WTC11 (cell line): ENCODE results near the gene ABCA3. TPM values are rescaled to one million over a fixed set of nuclear protein-coding genes. Genes with fewer than 3 reads are reported as not detected.

Experiments
- ATAC-seq: fragments of 200-7000 bp; cut with Tn5 transposase; 2 replicates; pipeline ENCODE4 v1.10.0; 2021; ENCODE audit warnings: mild to moderate bottlenecking, moderate library complexity
- CTCF ChIA-PET: fragments of 300-600 bp; sonication (Branson Sonifier 250); formaldehyde crosslinking; loops from one replicate; lab custom pipeline; 2021; ENCODE audit warnings: antibody characterized with exemption; lab: Charles Lee
- POLR2A ChIA-PET: fragments of 350-600 bp; sonication (Branson Sonifier 250); formaldehyde crosslinking; loops from one replicate; lab custom pipeline; 2021; ENCODE audit warnings: antibody characterized with exemption; lab: Charles Lee
- DNase-seq: peaks from one replicate; pipeline ENCODE4 v3.0.0; 2021; ENCODE audit warnings: low spot score
- H3K27ac Mint-ChIP-seq: 2 replicates; pipeline ENCODE4 v1.8.0; 2021; ENCODE audit warnings: mixed read lengths
- H3K27me3 Mint-ChIP-seq: 2 replicates; pipeline ENCODE4 v1.8.0; 2021; ENCODE audit warnings: low read depth, mild to moderate bottlenecking, moderate library complexity, mixed read lengths
- H3K36me3 Mint-ChIP-seq: 2 replicates; pipeline ENCODE4 v1.8.0; 2021; ENCODE audit warnings: mixed read lengths
- H3K4me1 Mint-ChIP-seq: 2 replicates; pipeline ENCODE4 v1.8.0; 2022; ENCODE audit warnings: mixed read lengths
- H3K4me3 Mint-ChIP-seq: 2 replicates; pipeline ENCODE4 v1.8.0; 2021; ENCODE audit warnings: mild to moderate bottlenecking, moderate library complexity, mixed read lengths
- H3K9me3 Mint-ChIP-seq: 2 replicates; pipeline ENCODE4 v1.8.0; 2021; ENCODE audit warnings: mixed read lengths
- CREB1 ChIP-seq: sonication (generic); formaldehyde crosslinking; IDR thresholded peaks from 2 replicates; pipeline ENCODE4 v1.8.0; 2023; ENCODE audit warnings: mild to moderate bottlenecking, missing genetic modification reagents
- E2F5 ChIP-seq: sonication (generic); formaldehyde crosslinking; IDR thresholded peaks from 2 replicates; pipeline ENCODE4 v1.8.1; 2022; ENCODE audit warnings: mild to moderate bottlenecking, moderate library complexity, missing genetic modification reagents
- EMX1 ChIP-seq: fragments of 250-450 bp; sonication (Bioruptor Pico); IDR thresholded peaks from 2 replicates; pipeline ENCODE4 v1.8.0; 2021; ENCODE audit warnings: mild to moderate bottlenecking
- ERG ChIP-seq: fragments of 250-450 bp; sonication (Bioruptor Pico); IDR thresholded peaks from 2 replicates; pipeline ENCODE4 v1.8.0; 2021; ENCODE audit warnings: mild to moderate bottlenecking
- FOXJ3 ChIP-seq: sonication (generic); formaldehyde crosslinking; IDR thresholded peaks from 2 replicates; pipeline ENCODE4 v1.9.0; 2021; ENCODE audit warnings: missing genetic modification reagents, mild to moderate bottlenecking, borderline replicate concordance
- GABPB1 ChIP-seq: sonication (generic); formaldehyde crosslinking; IDR thresholded peaks from 2 replicates; pipeline ENCODE4 v1.8.1; 2023; ENCODE audit warnings: mild to moderate bottlenecking, missing genetic modification reagents
- NFATC4 ChIP-seq: fragments of 250-450 bp; sonication (Bioruptor Pico); IDR thresholded peaks from 2 replicates; pipeline ENCODE4 v1.9.0; 2021; ENCODE audit warnings: mild to moderate bottlenecking
- NR3C1 ChIP-seq: sonication (generic); formaldehyde crosslinking; conservative IDR thresholded peaks from 2 replicates; pipeline ENCODE4 v1.8.1; 2023; ENCODE audit warnings: low read depth, mild to moderate bottlenecking, missing genetic modification reagents
- total RNA-seq: library from RNA; stranded (reverse); gene quantifications from 3 replicates; pipeline ENCODE4 v1.2.3, GENCODE V29; 2021
- TF ChIP-seq, protein P1 (sequence below): sonication (generic); formaldehyde crosslinking; IDR thresholded peaks from 2 replicates; pipeline ENCODE4 v1.8.0; 2022; ENCODE audit warnings: mild to moderate bottlenecking, missing genetic modification reagents
- TF ChIP-seq, protein P2 (sequence below): sonication (generic); formaldehyde crosslinking; IDR thresholded peaks from 2 replicates; pipeline ENCODE4 v1.8.0; 2022; ENCODE audit warnings: mild to moderate bottlenecking, missing genetic modification reagents
- TF ChIP-seq, protein P3 (sequence below): sonication (generic); formaldehyde crosslinking; conservative IDR thresholded peaks from 2 replicates; pipeline ENCODE4 v1.8.1; 2023; ENCODE audit warnings: mild to moderate bottlenecking, low read depth, missing genetic modification reagents, moderate library complexity
- TF ChIP-seq, protein P4 (sequence below): sonication (generic); formaldehyde crosslinking; IDR thresholded peaks from 2 replicates; pipeline ENCODE4 v1.8.1; 2022; ENCODE audit warnings: mild to moderate bottlenecking, missing genetic modification reagents, moderate library complexity, borderline replicate concordance

The ABCA3 gene
- total RNA-seq, 1 experiment from 2014 or later, result 12.1 TPM

- no peaks in the 10 kb centered on the region for H3K36me3 Mint-ChIP-seq
- no peaks in the 10 kb centered on the region for H3K9me3 Mint-ChIP-seq
- TF ChIP-seq NFATC4 (CRISPR knock-in tag) (no peak), CREB1 (no peak), EMX1 (no peak)
- TF ChIP-seq, protein P1, sequence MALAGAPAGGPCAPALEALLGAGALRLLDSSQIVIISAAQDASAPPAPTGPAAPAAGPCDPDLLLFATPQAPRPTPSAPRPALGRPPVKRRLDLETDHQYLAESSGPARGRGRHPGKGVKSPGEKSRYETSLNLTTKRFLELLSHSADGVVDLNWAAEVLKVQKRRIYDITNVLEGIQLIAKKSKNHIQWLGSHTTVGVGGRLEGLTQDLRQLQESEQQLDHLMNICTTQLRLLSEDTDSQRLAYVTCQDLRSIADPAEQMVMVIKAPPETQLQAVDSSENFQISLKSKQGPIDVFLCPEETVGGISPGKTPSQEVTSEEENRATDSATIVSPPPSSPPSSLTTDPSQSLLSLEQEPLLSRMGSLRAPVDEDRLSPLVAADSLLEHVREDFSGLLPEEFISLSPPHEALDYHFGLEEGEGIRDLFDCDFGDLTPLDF (CRISPR knock-in tag), result no peak
- TF ChIP-seq, protein P2, sequence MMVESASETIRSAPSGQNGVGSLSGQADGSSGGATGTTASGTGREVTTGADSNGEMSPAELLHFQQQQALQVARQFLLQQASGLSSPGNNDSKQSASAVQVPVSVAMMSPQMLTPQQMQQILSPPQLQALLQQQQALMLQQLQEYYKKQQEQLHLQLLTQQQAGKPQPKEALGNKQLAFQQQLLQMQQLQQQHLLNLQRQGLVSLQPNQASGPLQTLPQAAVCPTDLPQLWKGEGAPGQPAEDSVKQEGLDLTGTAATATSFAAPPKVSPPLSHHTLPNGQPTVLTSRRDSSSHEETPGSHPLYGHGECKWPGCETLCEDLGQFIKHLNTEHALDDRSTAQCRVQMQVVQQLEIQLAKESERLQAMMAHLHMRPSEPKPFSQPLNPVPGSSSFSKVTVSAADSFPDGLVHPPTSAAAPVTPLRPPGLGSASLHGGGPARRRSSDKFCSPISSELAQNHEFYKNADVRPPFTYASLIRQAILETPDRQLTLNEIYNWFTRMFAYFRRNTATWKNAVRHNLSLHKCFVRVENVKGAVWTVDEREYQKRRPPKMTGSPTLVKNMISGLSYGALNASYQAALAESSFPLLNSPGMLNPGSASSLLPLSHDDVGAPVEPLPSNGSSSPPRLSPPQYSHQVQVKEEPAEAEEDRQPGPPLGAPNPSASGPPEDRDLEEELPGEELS (CRISPR knock-in tag), result no peak
- TF ChIP-seq, protein P3, sequence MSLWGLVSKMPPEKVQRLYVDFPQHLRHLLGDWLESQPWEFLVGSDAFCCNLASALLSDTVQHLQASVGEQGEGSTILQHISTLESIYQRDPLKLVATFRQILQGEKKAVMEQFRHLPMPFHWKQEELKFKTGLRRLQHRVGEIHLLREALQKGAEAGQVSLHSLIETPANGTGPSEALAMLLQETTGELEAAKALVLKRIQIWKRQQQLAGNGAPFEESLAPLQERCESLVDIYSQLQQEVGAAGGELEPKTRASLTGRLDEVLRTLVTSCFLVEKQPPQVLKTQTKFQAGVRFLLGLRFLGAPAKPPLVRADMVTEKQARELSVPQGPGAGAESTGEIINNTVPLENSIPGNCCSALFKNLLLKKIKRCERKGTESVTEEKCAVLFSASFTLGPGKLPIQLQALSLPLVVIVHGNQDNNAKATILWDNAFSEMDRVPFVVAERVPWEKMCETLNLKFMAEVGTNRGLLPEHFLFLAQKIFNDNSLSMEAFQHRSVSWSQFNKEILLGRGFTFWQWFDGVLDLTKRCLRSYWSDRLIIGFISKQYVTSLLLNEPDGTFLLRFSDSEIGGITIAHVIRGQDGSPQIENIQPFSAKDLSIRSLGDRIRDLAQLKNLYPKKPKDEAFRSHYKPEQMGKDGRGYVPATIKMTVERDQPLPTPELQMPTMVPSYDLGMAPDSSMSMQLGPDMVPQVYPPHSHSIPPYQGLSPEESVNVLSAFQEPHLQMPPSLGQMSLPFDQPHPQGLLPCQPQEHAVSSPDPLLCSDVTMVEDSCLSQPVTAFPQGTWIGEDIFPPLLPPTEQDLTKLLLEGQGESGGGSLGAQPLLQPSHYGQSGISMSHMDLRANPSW (CRISPR knock-in tag), result no peak
- no peak overlapping the region for H3K27ac Mint-ChIP-seq
- no peak overlapping the region for H3K4me3 Mint-ChIP-seq
- CTCF ChIA-PET, result interaction anchor here (1.9 kb wide), 1 partner anchor 203 kb away, joined by 19 read pairs; no protein-coding TSS in a partner anchor
- POLR2A ChIA-PET, result no interaction called here
- no peak for DNase-seq
- ATAC-seq, result no peak
- no peaks in the 10 kb centered on the region for H3K27me3 Mint-ChIP-seq
- no peaks in the 10 kb centered on the region for H3K4me1 Mint-ChIP-seq
Observed at GRCh38 chr16:2298621-2299020, 41.9 kb downstream of the ABCA3 start.

- H3K36me3 Mint-ChIP-seq, result no peaks in the 10 kb centered on the region
- no peak overlapping the region for H3K27ac Mint-ChIP-seq
- ChIA-PET POLR2A (no interaction called here), CTCF (interaction anchor here (0.7 to 2.0 kb wide), 8 partner anchors 8 to 204 kb away, joined by 3 to 19 read pairs (median 6); partner anchors contain the start of gene CCNF)
- no peaks in the 10 kb centered on the region for H3K4me1 Mint-ChIP-seq
- no peaks in the 10 kb centered on the region for H3K27me3 Mint-ChIP-seq
- TF ChIP-seq GABPB1 (CRISPR knock-in tag) (no peak), NR3C1 (no peak), E2F5 (CRISPR knock-in tag) (no peak), ERG (CRISPR knock-in tag) (no peak), EMX1 (no peak), FOXJ3 (no peak)
- TF ChIP-seq, protein P1 (CRISPR knock-in tag), result no peak
- TF ChIP-seq, protein P4, sequence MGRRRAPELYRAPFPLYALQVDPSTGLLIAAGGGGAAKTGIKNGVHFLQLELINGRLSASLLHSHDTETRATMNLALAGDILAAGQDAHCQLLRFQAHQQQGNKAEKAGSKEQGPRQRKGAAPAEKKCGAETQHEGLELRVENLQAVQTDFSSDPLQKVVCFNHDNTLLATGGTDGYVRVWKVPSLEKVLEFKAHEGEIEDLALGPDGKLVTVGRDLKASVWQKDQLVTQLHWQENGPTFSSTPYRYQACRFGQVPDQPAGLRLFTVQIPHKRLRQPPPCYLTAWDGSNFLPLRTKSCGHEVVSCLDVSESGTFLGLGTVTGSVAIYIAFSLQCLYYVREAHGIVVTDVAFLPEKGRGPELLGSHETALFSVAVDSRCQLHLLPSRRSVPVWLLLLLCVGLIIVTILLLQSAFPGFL, result no peak
- H3K4me3 Mint-ChIP-seq, result no peak overlapping the region
- no peak for DNase-seq
- no peak for ATAC-seq
- H3K9me3 Mint-ChIP-seq, result no peaks in the 10 kb centered on the region
Observed at GRCh38 chr16:2297506-2297860, 43.0 kb downstream of the ABCA3 start.
